WTC11 (cell line): ENCODE data around the gene C6orf132.

Experiments
- AFF4 ChIP-seq: sonication (generic); formaldehyde crosslinking; IDR thresholded peaks from 2 replicates; pipeline ENCODE4 v1.8.1; 2023; ENCODE audit warnings: mild to moderate bottlenecking, missing genetic modification reagents, borderline replicate concordance
- CTCF ChIP-seq: fragments of 200-600 bp; IDR thresholded peaks from 2 replicates; pipeline ENCODE4 v1.8.0; 2022; ENCODE audit warnings: antibody characterized with exemption
- GABPB1 ChIP-seq: sonication (generic); formaldehyde crosslinking; IDR thresholded peaks from 2 replicates; pipeline ENCODE4 v1.8.1; 2023; ENCODE audit warnings: mild to moderate bottlenecking, missing genetic modification reagents
- MLX ChIP-seq: sonication (generic); formaldehyde crosslinking; IDR thresholded peaks from 2 replicates; pipeline ENCODE4 v1.8.1; 2023; ENCODE audit warnings: mild to moderate bottlenecking, missing genetic modification reagents, moderate library complexity
- SP1 ChIP-seq: sonication (generic); formaldehyde crosslinking; conservative IDR thresholded peaks from 2 replicates; pipeline ENCODE4 v1.8.1; 2022; ENCODE audit warnings: missing genetic modification reagents
- TP53 ChIP-seq: sonication (generic); formaldehyde crosslinking; IDR thresholded peaks from 2 replicates; pipeline ENCODE4 v1.8.1; 2023; ENCODE audit warnings: mild to moderate bottlenecking, missing genetic modification reagents
- ZSCAN18 ChIP-seq: fragments of 250-450 bp; sonication (Bioruptor Pico); IDR thresholded peaks from 2 replicates; pipeline ENCODE4 v2.1.2; 2022; ENCODE audit warnings: mild to moderate bottlenecking, moderate library complexity

- TF ChIP-seq CTCF: no peak
- no peak for TF ChIP-seq SP1 (CRISPR knock-in tag)
- TF ChIP-seq ZSCAN18 (CRISPR knock-in tag): no peak
- TF ChIP-seq TP53: no peak
- no peak for TF ChIP-seq AFF4 (CRISPR knock-in tag)
- no peak for TF ChIP-seq MLX
- no peak for TF ChIP-seq GABPB1
These were observed 6.7 kb downstream of the C6orf132 start for GRCh38 chr6:42135722-42136121.
